Stimulated activated CD4-positive, alpha-beta T cell treated with anti-CD3 and anti-CD28 coated beads, TNF-alpha, amount 100 ng/mL, for 48 hours (primary cell): Measurements from ENCODE around the gene SYVN1.

ENCODE experiments used
- DNase-seq, 3 donors: peaks; one replicate each; pipeline ENCODE4 v3.0.0-alpha.2; 2020; ENCODE audit warnings: low read depth in 3 of 3

SYVN1 gene

GRCh38 chr11:65087827-65088226 is 46.5 kb downstream of the SYVN1 start:
- DNase-seq: no peak

- no peak for DNase-seq
Observed at GRCh38 chr11:65087216-65087615, 47.1 kb downstream of the SYVN1 start.

- no peak for DNase-seq
Observed at GRCh38 chr11:65086809-65087208, 47.5 kb downstream of the SYVN1 start.

- DNase-seq: no peak
Observed at GRCh38 chr11:65085446-65085845, 48.9 kb downstream of the SYVN1 start.

- DNase-seq: no peak
Observed at GRCh38 chr11:65084598-65085375, 49.5 kb downstream of the SYVN1 start.

GRCh38 chr11:65083834-65084597 is 50.3 kb downstream of the SYVN1 start, which contains the start of the genes CDCA5 and ZFPL1:
Gene CDCA5 (minus strand): TSS chr11:65084040. CDS start chr11:65083978, 62 bp downstream.
Gene ZFPL1 (plus strand): TSS chr11:65084222. CDS start chr11:65084699, 477 bp downstream.
- DNase-seq: peak; percentile 91 to 93 (median 93)

GRCh38 chr11:65083134-65083833 is 51.0 kb downstream of the SYVN1 start:
- no peak for DNase-seq

- no peak for DNase-seq
Observed at GRCh38 chr11:65078786-65079342, 55.5 kb downstream of the SYVN1 start.

- DNase-seq: peak; percentile 35 to 62 (median 40)
Observed at GRCh38 chr11:65078151-65078550, 56.2 kb downstream of the SYVN1 start.

- no peak for DNase-seq
Observed at GRCh38 chr11:65077451-65077850, 56.9 kb downstream of the SYVN1 start.
